Measurements from ENCODE around the gene SLC24A4. TPM values are rescaled to one million over a fixed set of nuclear protein-coding genes. Genes with fewer than 3 reads are reported as not detected.

The SLC24A4 gene
- total RNA-seq, 3 donors from 2014 or later: 0.15 to 0.96 TPM; not detected in 1

GRCh38 chr14:92437309-92437708, 114.3 kb downstream of the SLC24A4 start:
- DNase-seq (ENCODE audit: low spot score in 2 of 2): no peak
- Histone ChIP-seq H3K27ac (no peak overlapping the region), H3K9me3 (no peaks in the 10 kb centered on the region), H3K27me3 (no peaks in the 10 kb centered on the region), H3K4me1 (no peaks in the 10 kb centered on the region), H3K4me3 (no peak overlapping the region), H3K36me3 (no peaks in the 10 kb centered on the region)
- intact Hi-C loops (cut with DNase I; ENCODE audit: low total_unique reads): no loop called here
- TF ChIP-seq POLR2A (IDR thresholded peaks at IDR 0.05) (no peak), POLR2AphosphoS5 (IDR thresholded peaks at IDR 0.05) (no peak)
- TF ChIP-seq, protein P1, sequence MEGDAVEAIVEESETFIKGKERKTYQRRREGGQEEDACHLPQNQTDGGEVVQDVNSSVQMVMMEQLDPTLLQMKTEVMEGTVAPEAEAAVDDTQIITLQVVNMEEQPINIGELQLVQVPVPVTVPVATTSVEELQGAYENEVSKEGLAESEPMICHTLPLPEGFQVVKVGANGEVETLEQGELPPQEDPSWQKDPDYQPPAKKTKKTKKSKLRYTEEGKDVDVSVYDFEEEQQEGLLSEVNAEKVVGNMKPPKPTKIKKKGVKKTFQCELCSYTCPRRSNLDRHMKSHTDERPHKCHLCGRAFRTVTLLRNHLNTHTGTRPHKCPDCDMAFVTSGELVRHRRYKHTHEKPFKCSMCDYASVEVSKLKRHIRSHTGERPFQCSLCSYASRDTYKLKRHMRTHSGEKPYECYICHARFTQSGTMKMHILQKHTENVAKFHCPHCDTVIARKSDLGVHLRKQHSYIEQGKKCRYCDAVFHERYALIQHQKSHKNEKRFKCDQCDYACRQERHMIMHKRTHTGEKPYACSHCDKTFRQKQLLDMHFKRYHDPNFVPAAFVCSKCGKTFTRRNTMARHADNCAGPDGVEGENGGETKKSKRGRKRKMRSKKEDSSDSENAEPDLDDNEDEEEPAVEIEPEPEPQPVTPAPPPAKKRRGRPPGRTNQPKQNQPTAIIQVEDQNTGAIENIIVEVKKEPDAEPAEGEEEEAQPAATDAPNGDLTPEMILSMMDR (IDR thresholded peaks at IDR 0.05): no peak

DNA sequence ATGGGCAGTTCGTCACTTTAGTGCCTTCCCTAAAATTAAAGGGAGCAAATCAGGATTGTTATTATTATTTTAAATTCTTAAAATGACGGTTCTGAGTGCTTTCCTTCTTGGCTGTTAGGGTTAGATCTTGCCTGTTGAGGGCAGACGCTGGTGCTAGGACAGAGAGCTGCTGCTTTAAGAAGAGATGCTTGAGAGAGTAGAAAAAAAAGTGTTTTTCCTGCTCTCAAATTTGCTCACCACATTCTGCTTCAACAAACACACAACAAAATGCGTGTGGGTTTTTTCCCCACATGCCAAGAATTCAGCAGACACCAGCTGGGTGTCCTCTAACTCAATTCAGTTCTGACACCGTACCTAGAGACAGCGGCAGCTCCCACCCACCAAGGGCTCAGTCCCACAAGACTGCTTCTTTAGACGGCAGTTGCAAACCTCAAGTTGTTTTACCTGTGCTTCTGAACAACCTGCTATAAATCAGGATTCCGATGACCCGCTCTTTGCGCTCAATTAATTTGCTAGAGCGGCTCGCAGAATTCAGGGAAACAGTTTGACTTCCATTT, 114.8 kb downstream of the SLC24A4 start:
- no peaks in the 10 kb centered on the region for H3K9me3 ChIP-seq
- intact Hi-C loops (cut with DNase I; ENCODE audit: low total_unique reads): no loop called here
- no peaks in the 10 kb centered on the region for H3K36me3 ChIP-seq
- no peak for DNase-seq (ENCODE audit: low spot score in 2 of 2)
- no peak for TF ChIP-seq POLR2A (IDR thresholded peaks at IDR 0.05)
- TF ChIP-seq, protein P1 (IDR thresholded peaks at IDR 0.05): no peak
- no peak for TF ChIP-seq POLR2AphosphoS5 (IDR thresholded peaks at IDR 0.05)
- H3K4me1 ChIP-seq: no peaks in the 10 kb centered on the region
- H3K4me3 ChIP-seq: no peak overlapping the region
- H3K27ac ChIP-seq: no peak overlapping the region
- H3K27me3 ChIP-seq: no peaks in the 10 kb centered on the region

- Histone ChIP-seq H3K9me3 (no peaks in the 10 kb centered on the region), H3K4me1 (no peaks in the 10 kb centered on the region), H3K27me3 (no peaks in the 10 kb centered on the region), H3K36me3 (no peaks in the 10 kb centered on the region), H3K27ac (peak overlapping the region in 1 of 2 donors; percentile 19), H3K4me3 (no peak overlapping the region)
- TF ChIP-seq, protein P1 (IDR thresholded peaks at IDR 0.05): no peak
- no peak for TF ChIP-seq POLR2A (IDR thresholded peaks at IDR 0.05)
- no peak for TF ChIP-seq POLR2AphosphoS5 (IDR thresholded peaks at IDR 0.05)
- peak in 1 of 2 donors; percentile 19 for DNase-seq (ENCODE audit: low spot score in 2 of 2)
- intact Hi-C loops (cut with DNase I; ENCODE audit: low total_unique reads): no loop called here
Observed at GRCh38 chr14:92439537-92440344, 116.8 kb downstream of the SLC24A4 start.

DNA sequence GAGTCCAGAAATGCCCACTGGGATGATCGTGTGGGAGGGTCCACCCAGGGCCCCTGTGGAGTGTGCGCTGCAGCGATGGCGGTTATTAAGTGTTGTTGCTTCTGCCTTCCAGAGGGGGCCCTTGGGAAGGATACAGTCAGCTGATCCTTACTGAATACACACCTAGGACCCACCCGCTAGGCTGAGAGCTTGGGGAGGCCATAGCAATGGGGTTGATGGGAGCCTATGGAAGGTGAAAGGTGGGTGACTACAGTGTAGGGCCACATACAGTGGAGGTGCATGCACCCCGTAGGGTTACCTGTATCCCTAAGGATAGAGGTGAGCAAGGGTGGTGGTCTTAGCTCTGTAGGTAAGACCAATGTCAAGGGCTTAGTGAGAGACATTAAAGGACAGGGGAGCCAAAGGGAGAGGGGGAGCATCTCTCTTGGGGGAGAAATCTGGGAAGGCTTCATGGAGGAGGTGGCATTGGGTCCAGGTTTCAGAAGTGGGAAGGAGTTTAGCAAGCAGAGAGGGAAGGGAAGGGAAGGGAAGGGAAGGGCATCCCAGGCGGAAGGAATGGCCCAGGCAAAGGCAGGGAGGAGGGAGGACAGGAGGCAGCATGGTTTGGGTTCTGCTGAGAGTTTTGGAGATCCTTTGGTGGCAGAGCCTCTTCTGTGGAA, 117.5 kb downstream of the SLC24A4 start:
- no peak for DNase-seq (ENCODE audit: low spot score in 2 of 2)
- TF ChIP-seq, protein P1 (IDR thresholded peaks at IDR 0.05): no peak
- TF ChIP-seq POLR2A (IDR thresholded peaks at IDR 0.05) (no peak), POLR2AphosphoS5 (IDR thresholded peaks at IDR 0.05) (no peak)
- intact Hi-C loops (cut with DNase I; ENCODE audit: low total_unique reads): no loop called here
- Histone ChIP-seq H3K4me1 (no peaks in the 10 kb centered on the region), H3K9me3 (no peaks in the 10 kb centered on the region), H3K4me3 (no peak overlapping the region), H3K27ac (no peak overlapping the region), H3K36me3 (no peaks in the 10 kb centered on the region), H3K27me3 (no peaks in the 10 kb centered on the region)

Measured in breast epithelium (tissue), 4 donors.